Mammary epithelial cell (primary cell): ENCODE measurements around the gene FBXW4.
"Not testable (repeated sequence)": the region's sequence is repeated elsewhere in the genome, so short reads cannot be mapped to it uniquely, and the experiment has no call there.

ENCODE experiments used
- EZH2 ChIP-seq: IDR thresholded peaks from 2 replicates; pipeline ENCODE4 v1.6.1; 2012; ENCODE audit warnings: low read length, inconsistent platforms, borderline replicate concordance
- TF ChIP-seq, protein P1 (sequence below), 2 donors: IDR thresholded peaks in 1 of 2; conservative IDR thresholded peaks in 1 of 2; 2 replicates each; pipeline ENCODE4 v1.5.1; 2011 to 2012; ENCODE audit warnings: inconsistent platforms in 2 of 2, low read length in 2 of 2, mild to moderate bottlenecking in 2 of 2, control low read depth in 1 of 2, low read depth in 1 of 2; ENCODE audit not compliant: insufficient read depth in 1 of 2; ENCODE audit errors: extremely low read depth in 1 of 2

DNA sequence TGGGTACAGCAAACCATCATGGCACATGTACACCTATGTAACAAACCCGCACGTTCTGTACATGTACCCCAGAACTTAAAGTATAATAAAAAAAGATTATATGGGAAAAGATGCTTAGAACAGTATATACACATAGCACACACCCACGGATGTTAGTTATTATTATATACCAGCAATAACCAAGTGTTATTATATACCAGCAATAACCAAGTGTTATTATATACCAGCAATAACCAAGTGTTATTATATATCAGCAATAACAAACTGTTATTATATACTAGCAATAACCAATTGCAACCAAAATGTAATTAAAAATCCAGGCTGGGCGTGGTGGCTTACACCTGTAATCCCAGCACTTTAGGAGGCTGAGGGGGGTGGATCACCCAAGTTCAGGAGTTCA is 61.5 kb downstream of the FBXW4 start:
- TF ChIP-seq, protein P1, sequence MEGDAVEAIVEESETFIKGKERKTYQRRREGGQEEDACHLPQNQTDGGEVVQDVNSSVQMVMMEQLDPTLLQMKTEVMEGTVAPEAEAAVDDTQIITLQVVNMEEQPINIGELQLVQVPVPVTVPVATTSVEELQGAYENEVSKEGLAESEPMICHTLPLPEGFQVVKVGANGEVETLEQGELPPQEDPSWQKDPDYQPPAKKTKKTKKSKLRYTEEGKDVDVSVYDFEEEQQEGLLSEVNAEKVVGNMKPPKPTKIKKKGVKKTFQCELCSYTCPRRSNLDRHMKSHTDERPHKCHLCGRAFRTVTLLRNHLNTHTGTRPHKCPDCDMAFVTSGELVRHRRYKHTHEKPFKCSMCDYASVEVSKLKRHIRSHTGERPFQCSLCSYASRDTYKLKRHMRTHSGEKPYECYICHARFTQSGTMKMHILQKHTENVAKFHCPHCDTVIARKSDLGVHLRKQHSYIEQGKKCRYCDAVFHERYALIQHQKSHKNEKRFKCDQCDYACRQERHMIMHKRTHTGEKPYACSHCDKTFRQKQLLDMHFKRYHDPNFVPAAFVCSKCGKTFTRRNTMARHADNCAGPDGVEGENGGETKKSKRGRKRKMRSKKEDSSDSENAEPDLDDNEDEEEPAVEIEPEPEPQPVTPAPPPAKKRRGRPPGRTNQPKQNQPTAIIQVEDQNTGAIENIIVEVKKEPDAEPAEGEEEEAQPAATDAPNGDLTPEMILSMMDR (conservative IDR thresholded peaks at IDR 0.05 in 1 of 2, IDR thresholded peaks at IDR 0.05 in 1 of 2; ENCODE audit: extremely low read depth in 1 of 2, insufficient read depth in 1 of 2, low read depth in 1 of 2, low read length in 2 of 2): not testable (repeated sequence)
- TF ChIP-seq EZH2: not testable (repeated sequence)
